ENCODE measurements around the gene SOX6.

Gene SOX6

DNA sequence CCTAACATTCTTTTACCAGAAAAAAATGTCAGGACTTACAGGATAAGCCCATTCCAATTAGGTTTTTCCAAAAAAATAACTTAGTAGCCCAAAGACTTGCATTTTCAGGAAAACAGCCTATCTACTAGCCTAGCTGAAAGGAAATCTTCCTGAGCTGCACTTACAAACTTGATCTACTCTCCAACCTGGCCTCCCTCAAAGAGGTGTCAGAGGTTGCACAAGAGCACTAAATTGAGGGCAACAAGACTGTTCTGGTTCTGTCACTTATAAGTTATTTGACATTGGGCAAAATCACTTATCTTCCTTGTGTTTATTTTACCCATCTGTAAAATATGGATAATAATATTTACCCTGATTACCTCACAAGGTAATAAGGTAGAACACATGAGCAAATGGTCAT is 7.9 kb upstream of the SOX6 start:
- no peak for DNase-seq (ENCODE audit: low read depth)

- no peak for DNase-seq (ENCODE audit: low read depth)
Measured at GRCh38 chr11:16363706-16364105, 7.4 kb upstream of the SOX6 start.

GRCh38 chr11:16361108-16361865 is 4.9 kb upstream of the SOX6 start:
- no peak for DNase-seq (ENCODE audit: low read depth)

DNA sequence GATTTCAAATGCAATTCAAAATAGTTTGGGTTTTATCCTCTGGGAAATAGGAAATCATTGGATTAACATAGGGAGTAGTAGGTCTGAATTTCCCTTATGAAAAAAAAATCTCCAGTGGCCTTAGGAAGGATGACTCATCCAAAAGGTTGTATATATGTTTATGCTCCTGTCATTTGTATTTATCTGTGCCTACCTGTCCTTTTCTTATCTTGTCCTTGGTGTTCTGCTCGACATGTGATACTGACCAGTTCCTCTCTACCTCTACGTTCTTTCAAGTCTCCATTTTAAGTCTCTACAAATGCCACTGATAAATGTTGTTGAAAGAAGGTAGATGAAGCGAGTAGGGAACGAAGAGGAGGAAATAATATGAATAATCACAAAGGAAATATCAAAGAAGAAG is 3.0 kb upstream of the SOX6 start:
- no peak for DNase-seq (ENCODE audit: low read depth)

GRCh38 chr11:16358726-16359125 is 2.4 kb upstream of the SOX6 start:
- DNase-seq (ENCODE audit: low read depth): no peak

GRCh38 chr11:16357775-16358174 is 1.4 kb upstream of the SOX6 start:
- no peak for DNase-seq (ENCODE audit: low read depth)

DNA sequence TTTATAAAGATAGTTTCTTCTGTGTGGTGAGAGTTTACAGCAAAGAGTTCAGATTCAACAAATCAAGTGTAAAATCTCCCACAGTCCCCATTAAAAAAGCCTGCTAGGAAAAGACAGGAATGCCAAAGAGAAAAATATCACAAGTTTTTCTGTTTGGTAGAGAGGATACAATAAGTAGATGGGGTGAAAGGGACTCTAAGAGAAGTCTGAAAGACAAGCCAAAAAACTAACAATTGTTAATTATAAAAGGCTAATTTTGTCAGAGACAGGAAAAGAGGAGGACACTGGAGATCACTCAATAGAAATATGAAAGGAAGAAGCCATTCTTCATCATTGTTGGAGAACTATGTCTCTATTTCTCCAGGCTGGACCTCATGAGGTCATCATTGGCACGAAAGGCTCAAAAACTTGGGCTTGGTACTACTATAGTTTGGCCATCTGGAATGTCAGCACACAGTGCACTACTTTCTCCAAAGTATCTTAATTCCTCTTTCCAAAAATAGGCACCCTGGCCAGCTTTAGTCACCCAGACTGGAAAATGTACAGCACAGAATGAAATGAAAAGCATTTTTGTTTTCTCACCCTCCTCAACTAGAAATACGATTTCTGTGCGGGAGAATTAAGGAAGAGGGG is 531 bp upstream of the SOX6 start:
- DNase-seq (ENCODE audit: low read depth): no peak

GRCh38 chr11:16352707-16353106 is 3.6 kb downstream of the SOX6 start:
- no peak for DNase-seq (ENCODE audit: low read depth)

GRCh38 chr11:16350125-16350524 is 6.2 kb downstream of the SOX6 start:
- no peak for DNase-seq (ENCODE audit: low read depth)

DNA sequence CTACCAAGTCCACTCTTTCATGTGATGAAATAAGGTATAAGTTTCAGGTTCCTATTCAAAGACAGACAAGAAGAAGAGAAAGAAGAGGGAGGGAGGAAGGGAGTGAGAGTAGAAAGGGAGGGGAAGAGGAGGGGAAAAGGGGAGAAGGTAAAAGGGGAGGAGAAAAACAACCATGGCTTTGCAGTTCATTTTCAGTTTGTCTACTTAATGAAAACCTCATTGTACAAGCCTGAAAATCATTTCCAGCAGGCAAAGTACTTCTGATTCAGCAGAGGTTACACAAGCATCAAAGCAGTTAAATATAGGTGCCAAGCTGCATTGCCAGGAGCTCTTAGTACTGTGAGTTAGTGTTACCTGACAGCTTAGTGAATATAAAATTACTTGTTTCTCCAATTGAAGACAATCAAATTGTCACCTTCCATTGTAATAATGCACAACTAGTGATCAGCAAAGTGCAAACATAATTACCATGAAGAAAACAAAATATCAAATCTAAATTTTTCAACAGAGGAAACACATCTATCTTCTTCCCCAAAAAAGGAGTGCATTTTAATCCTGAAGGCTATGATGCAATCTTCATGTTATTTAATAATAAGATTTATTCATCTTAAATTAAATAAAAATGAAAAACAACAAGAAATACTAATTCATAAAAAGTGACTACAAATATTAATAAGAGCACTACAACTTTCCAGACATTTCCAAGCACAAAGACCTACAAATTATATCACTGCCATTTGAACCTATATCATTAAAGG is 8.2 kb downstream of the SOX6 start:
- DNase-seq (ENCODE audit: low read depth): no peak

DNA sequence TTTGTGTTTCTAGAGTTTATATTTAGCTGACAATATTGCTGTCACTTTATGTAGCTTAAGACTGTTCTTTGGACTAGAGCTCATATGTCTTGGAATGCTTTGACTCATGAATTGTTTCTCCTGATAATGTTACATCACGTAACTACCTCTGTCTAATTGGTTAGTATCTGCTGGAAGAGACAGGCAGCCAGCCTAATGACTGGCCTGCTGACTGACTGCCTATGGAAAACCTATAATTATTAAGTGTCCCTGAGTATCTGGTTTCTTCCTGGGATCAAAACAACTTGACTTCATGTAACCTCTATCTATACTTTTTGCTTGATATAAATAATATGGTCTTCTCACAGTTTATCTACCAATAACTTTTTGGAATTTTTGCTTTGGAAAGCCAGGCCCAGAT is 9.4 kb downstream of the SOX6 start:
- no peak for DNase-seq (ENCODE audit: low read depth)

DNA sequence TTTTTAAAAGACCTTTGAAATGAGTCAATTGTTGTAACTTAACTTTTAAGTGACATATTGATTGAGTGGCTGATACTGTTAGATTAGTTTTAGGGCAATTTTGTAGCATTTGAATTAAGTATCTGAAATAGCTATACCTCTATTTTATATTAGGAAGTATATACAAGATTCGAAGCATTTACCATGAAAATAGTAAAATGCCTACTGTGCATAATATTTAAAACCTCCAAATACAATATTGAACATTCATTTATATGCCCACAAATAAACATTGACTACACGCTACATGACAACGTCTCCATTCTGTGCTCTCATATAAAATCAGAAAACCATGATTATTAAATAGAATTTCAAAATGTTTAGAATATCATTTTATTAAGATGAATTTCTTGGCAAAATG is 14.5 kb downstream of the SOX6 start:
- no peak for DNase-seq (ENCODE audit: low read depth)

- no peak for DNase-seq (ENCODE audit: low read depth)
Measured at GRCh38 chr11:16338393-16338792, 18.0 kb downstream of the SOX6 start.

DNA sequence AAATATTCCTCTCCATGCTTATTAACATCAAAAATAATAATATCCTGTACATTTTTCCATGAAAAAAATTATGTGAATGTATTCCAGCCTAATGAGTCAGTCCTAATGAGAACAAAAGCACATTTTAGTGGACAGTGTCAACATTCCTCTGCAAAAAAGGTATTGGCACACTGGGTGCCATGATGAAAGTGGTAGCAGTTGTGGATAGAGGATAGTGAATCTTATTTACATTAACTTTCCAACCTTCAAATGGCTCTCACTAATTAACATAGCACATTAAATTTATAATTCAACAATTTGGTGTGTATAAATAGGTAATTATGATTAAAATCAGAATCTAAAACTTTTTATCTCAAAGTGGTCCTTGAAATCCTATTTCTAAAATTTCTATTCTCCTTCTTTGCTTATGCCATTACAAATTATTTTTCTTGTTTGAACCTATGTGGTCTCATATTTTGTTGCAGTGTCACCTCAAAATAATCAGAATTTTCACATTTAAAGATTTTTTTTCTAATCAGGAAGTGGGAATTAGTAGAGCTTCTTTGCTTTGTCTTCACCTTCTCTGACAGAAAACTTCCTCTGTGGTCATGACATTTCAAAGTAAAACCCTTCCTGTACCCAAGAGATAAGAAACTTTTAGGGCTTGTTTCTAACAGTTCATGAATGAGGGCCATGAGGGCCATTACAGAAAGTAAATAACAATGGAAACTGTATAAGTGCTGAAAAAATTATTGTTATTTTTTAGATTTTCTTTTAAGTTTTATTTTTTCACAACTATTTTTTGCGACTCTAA is 18.7 kb downstream of the SOX6 start:
- DNase-seq (ENCODE audit: low read depth): peak; percentile 18

- no peak for DNase-seq (ENCODE audit: low read depth)
Measured at GRCh38 chr11:16336721-16337120, 19.6 kb downstream of the SOX6 start.

GRCh38 chr11:16336204-16336603 is 20.1 kb downstream of the SOX6 start:
- no peak for DNase-seq (ENCODE audit: low read depth)

DNA sequence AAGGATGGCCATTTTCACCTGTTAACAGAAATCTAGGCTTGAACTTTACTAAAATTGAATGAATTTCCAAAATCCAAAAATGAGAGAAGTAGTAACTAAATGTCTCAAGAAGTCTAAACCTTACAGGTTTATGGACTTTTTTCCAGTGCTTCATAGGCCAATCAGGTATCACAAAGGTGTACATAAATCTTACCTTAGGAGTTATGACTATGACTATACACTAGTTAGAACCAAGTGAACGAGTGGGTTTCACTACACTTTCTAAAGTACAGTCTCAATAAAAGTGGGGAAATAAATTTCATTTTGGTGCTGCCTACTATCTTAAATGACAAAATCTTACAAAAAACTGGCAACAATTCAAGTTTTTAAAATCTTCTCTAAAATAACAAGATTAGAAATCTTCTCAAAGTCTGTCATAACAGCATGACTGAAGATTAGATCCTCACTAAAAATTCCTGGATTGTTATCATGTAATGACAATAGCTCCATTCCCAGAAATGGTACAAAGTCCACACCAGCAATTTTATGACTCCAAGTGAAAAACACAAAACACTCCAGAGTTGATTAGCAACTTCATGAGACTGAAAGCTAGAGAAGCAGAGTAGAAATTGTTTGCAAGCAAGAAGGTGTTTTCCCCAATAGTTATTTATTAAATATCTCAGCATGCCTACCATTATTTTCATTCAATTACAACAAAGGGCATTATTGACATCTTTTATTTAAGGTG is 20.9 kb downstream of the SOX6 start:
- DNase-seq (ENCODE audit: low read depth): no peak

DNA sequence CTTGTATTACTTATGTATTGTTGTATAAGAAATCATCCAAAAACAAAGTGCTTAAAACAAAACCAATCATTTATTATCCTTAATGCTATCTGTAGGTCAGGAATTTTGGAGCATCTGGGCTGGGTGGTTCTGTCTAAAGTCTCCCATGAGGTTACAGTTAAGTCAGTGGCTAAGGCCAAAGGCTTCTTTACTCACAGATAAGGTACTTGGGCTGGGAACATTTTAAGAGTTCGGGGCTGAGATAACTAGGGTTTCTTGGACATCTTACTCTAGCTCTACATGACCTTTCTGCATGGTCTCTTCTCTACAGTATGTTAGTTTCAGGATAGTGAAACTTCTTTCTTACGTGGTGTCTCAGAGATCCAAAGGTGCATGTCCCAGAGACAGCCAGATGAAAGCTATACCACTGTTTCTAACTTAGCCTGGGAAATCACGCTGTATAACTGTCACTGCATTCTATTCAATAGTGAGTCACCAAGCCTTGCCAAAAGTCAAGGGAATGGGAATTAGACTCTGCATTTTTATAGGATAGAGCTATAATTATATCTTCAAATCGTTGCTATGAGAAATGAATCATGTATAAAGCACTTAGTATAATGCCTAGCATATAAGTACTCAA is 29.6 kb downstream of the SOX6 start:
- no peak for DNase-seq (ENCODE audit: low read depth)

GRCh38 chr11:16322190-16322589 is 34.2 kb downstream of the SOX6 start:
- DNase-seq (ENCODE audit: low read depth): no peak

- DNase-seq (ENCODE audit: low read depth): no peak
Measured at GRCh38 chr11:16321148-16321547, 35.2 kb downstream of the SOX6 start.

- no peak for DNase-seq (ENCODE audit: low read depth)
Measured at GRCh38 chr11:16318320-16318719, 38.0 kb downstream of the SOX6 start.

Data from CMK (cell line).